IMR-90 (cell line): Measurements from ENCODE around the gene ATP5MK. TPM values are rescaled to one million over a fixed set of nuclear protein-coding genes. Genes with fewer than 3 reads are reported as not detected.

Experiments
- ATAC-seq: fragments of 200-7000 bp; cut with Tn5 transposase; 2 replicates; pipeline ENCODE4 v1.9.1; 2020; ENCODE audit warnings: low read depth, mild to moderate bottlenecking, moderate library complexity
- BruUV-seq: library from RNA; stranded (reverse); fragments of 400-500 nt; replicated peaks from 2 replicates; lab custom pipeline; 2021; lab: Mats Ljungman, UMichigan
- CTCF ChIA-PET: fragments of 300-600 bp; formaldehyde crosslinking; extraction: SDS; loops from one replicate; lab custom pipeline; 2021; ENCODE audit warnings: antibody characterized with exemption; lab: Yijun Ruan, JAX
- POLR2A ChIA-PET: fragments of 300-600 bp; sonication (Branson Sonifier 250); formaldehyde crosslinking; loops from one replicate; lab custom pipeline; 2022; ENCODE audit warnings: antibody characterized with exemption; ENCODE audit not compliant: unreplicated experiment; lab: Charles Lee
- DNase-seq: peaks from one replicate; pipeline ENCODE4 v3.0.0; 2013
- H2AFZ ChIP-seq: replicated peaks from 2 replicates; pipeline ENCODE3; 2013; ENCODE audit warnings: low read length, mild to moderate bottlenecking; ENCODE audit not compliant: poor library complexity
- H2AK5ac ChIP-seq: 2 replicates; pipeline ENCODE4 v1.6.1; 2013; ENCODE audit warnings: low read depth, low read length, inconsistent platforms
- H2AK9ac ChIP-seq: replicated peaks from 2 replicates; pipeline ENCODE3; 2013; ENCODE audit warnings: mild to moderate bottlenecking, low read depth, low read length, moderate library complexity; ENCODE audit not compliant: poor library complexity
- H2BK120ac ChIP-seq: 2 replicates; pipeline ENCODE4 v1.6.1; 2013; ENCODE audit warnings: low read depth, low read length, inconsistent platforms
- H2BK15ac ChIP-seq: 3 replicates; pipeline ENCODE4 v1.6.1; 2013; ENCODE audit warnings: low read depth, low read length, inconsistent platforms
- H2BK20ac ChIP-seq: 2 replicates; pipeline ENCODE4 v1.6.1; 2013; ENCODE audit warnings: low read depth, mild to moderate bottlenecking, inconsistent platforms, low read length, moderate library complexity
- H2BK5ac ChIP-seq: 2 replicates; pipeline ENCODE4 v1.6.1; 2013; ENCODE audit warnings: mild to moderate bottlenecking, low read depth, low read length, inconsistent platforms; ENCODE audit not compliant: poor library complexity, severe bottlenecking
- H3K14ac ChIP-seq: replicated peaks from 2 replicates; pipeline ENCODE4 v1.6.1; 2013; ENCODE audit warnings: low read depth, low read length, inconsistent platforms
- H3K18ac ChIP-seq: 2 replicates; pipeline ENCODE4 v1.6.1; 2013; ENCODE audit warnings: low read depth, low read length, control low read depth
- H3K23ac ChIP-seq: 2 replicates; pipeline ENCODE4 v1.6.1; 2013; ENCODE audit warnings: low read depth, low read length, inconsistent platforms
- H3K27ac ChIP-seq: 2 replicates; pipeline ENCODE4 v1.5.1; 2013; ENCODE audit warnings: mild to moderate bottlenecking, control low read depth, low read length; ENCODE audit not compliant: insufficient read depth
- H3K27me3 ChIP-seq: 2 replicates; pipeline ENCODE4 v1.6.1; 2013; ENCODE audit warnings: low read length; ENCODE audit not compliant: control insufficient read depth, insufficient read depth
- H3K36me3 ChIP-seq: 2 replicates; pipeline ENCODE4 v1.6.1; 2013; ENCODE audit warnings: low read length, mixed read lengths; ENCODE audit not compliant: control insufficient read depth, insufficient read depth
- H3K4ac ChIP-seq: 2 replicates; pipeline ENCODE4 v1.6.1; 2013; ENCODE audit warnings: low read depth, low read length, inconsistent platforms
- H3K4me1 ChIP-seq: 2 replicates; pipeline ENCODE4 v1.6.1; 2013; ENCODE audit warnings: low read length, mixed read lengths; ENCODE audit not compliant: control insufficient read depth, insufficient read depth
- H3K4me2 ChIP-seq: 2 replicates; pipeline ENCODE4 v1.6.1; 2013; ENCODE audit warnings: low read depth, mild to moderate bottlenecking, control low read depth, low read length, moderate library complexity
- H3K4me3 ChIP-seq: 2 replicates; pipeline ENCODE4 v1.5.1; 2013; ENCODE audit warnings: low read depth, mild to moderate bottlenecking, control low read depth, low read length, moderate library complexity; ENCODE audit not compliant: insufficient read depth
- H3K56ac ChIP-seq: 2 replicates; pipeline ENCODE4 v1.6.1; 2013; ENCODE audit warnings: low read length, inconsistent platforms; ENCODE audit not compliant: insufficient read depth; ENCODE audit errors: extremely low read depth
- H3K79me1 ChIP-seq, 2 experiments: 2 replicates each; pipeline ENCODE4 v1.6.1; 2013; ENCODE audit warnings: low read length in 2 of 2, inconsistent platforms in 1 of 2, low read depth in 1 of 2
- H3K9ac ChIP-seq: 2 replicates; pipeline ENCODE4 v1.6.1; 2013; ENCODE audit warnings: low read depth, low read length, control low read depth
- H3K9me1 ChIP-seq: 2 replicates; pipeline ENCODE4 v1.6.1; 2013; ENCODE audit warnings: low read length, inconsistent platforms; ENCODE audit not compliant: insufficient read depth
- H3K9me3 ChIP-seq: 2 replicates; pipeline ENCODE4 v1.6.1; 2013; ENCODE audit warnings: low read length; ENCODE audit not compliant: control insufficient read depth, insufficient read depth
- H4K20me1 ChIP-seq: 2 replicates; pipeline ENCODE4 v1.6.1; 2013; ENCODE audit warnings: low read length, inconsistent platforms; ENCODE audit not compliant: insufficient read depth
- H4K5ac ChIP-seq: 2 replicates; pipeline ENCODE4 v1.6.1; 2013; ENCODE audit warnings: mild to moderate bottlenecking, low read depth, low read length, control low read depth
- H4K8ac ChIP-seq, 2 experiments: 2 replicates each; pipeline ENCODE4 v1.6.1; 2013; ENCODE audit warnings: low read depth in 2 of 2, low read length in 2 of 2, control low read depth in 1 of 2, inconsistent platforms in 1 of 2
- H4K91ac ChIP-seq: 2 replicates; pipeline ENCODE4 v1.6.1; 2013; ENCODE audit warnings: low read depth, low read length, inconsistent platforms; ENCODE audit not compliant: insufficient read depth
- BHLHE40 ChIP-seq: fragments of 150-350 bp; IDR thresholded peaks from 2 replicates; pipeline ENCODE4 v1.6.1; 2016; ENCODE audit warnings: mild to moderate bottlenecking, low read depth, low read length
- RAD21 ChIP-seq: IDR thresholded peaks from 2 replicates; pipeline ENCODE4 v1.6.1; 2012; ENCODE audit warnings: low read length, improper control_type of control experiment
- WGBS, 2 experiments: methylation state at CpG; one replicate each; pipeline versions ENCODE4 v1.1.5 to v1.1.7; 2013; ENCODE audit warnings: missing lambda C conversion rate in 2 of 2; ENCODE audit not compliant: insufficient read length in 1 of 2; ENCODE audit errors: extremely low coverage in 2 of 2; 5-methylcytosine and 5-hydroxymethylcytosine counted together
- dilution Hi-C: fragments of 300-500 bp; cut with HindIII; formaldehyde crosslinking; loops from one replicate; pipeline ENCODE4 v1.14.3; 2018; ENCODE audit warnings: low sequenced_read_pairs; ENCODE audit not compliant: unreplicated experiment
- in situ Hi-C: fragments of 300-500 bp; cut with MboI; formaldehyde crosslinking; loops from 3 replicates; pipeline ENCODE4 v1.14.3; 2019; ENCODE audit warnings: low sequenced_read_pairs, inconsistent platforms, mixed read lengths
- intact Hi-C: fragments of 100-400 bp; cut with micrococcal nuclease; formaldehyde crosslinking; loops from 2 replicates; pipeline ENCODE4 v1.10.0; 2022
- polyA plus RNA-seq, 3 experiments: library from polyadenylated mRNA; depleted of rRNA; stranded (reverse); fragments of >200 nt; gene quantifications; 2 replicates each; pipeline ENCODE4 v1.2.3, GENCODE V29; 2012; ENCODE audit warnings: low replicate concordance in 1 of 3
- total RNA-seq: library from RNA; depleted of rRNA; stranded (reverse); fragments of >200 nt; gene quantifications from 2 replicates; pipeline ENCODE4 v1.2.3, GENCODE V29; 2012
- TF ChIP-seq, protein P1 (sequence below): fragments of 150-350 bp; IDR thresholded peaks from 2 replicates; pipeline ENCODE4 v1.6.1; 2017; ENCODE audit warnings: mild to moderate bottlenecking, antibody characterized with exemption, low read length, low read depth

Gene ATP5MK
- total and polyA plus RNA-seq, 2 of the 4 experiments (the other 2 are of a cell fraction), result 73.4 to 101 TPM

DNA sequence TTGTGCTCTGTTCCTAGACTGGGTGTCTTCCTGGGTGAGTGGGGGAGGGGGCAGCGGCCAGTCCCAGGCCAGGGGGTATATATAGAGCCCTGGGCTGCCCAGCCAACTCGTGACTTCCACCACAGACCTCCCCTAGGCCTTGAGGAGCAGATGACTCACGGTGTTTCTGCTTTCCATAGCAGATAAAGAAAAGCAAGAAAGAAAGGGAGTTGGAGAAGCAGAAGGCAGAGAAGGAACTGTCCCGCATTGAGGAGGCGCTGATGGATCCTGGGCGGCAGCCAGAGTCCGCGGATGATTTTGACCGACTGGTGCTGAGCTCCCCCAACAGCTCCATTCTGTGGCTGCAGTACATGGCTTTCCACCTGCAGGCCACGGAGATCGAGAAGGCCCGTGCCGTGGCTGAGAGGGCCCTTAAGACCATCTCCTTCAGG is 45.8 kb upstream of the ATP5MK start:
- H2AK5ac ChIP-seq, result no peak overlapping the region
- H2BK5ac ChIP-seq, result no peak overlapping the region
- no peak overlapping the region for H3K4me3 ChIP-seq
- no peak overlapping the region for H3K27ac ChIP-seq
- no peaks in the 10 kb centered on the region; the same call in 1 of the 2 replicates for H3K4me1 ChIP-seq
- no peaks in the 10 kb centered on the region for H3K27me3 ChIP-seq
- H4K91ac ChIP-seq, result no peak overlapping the region
- CTCF ChIA-PET, result no interaction called here
- peak; percentile 55 for DNase-seq
- H4K20me1 ChIP-seq, result 0 out of 2 replicates have a peak, but pooled peaks cover 4% of the 10 kb centered on the region
- no peak overlapping the region for H2AFZ ChIP-seq
- TF ChIP-seq RAD21 (no peak), BHLHE40 (no peak)
- TF ChIP-seq, protein P1, sequence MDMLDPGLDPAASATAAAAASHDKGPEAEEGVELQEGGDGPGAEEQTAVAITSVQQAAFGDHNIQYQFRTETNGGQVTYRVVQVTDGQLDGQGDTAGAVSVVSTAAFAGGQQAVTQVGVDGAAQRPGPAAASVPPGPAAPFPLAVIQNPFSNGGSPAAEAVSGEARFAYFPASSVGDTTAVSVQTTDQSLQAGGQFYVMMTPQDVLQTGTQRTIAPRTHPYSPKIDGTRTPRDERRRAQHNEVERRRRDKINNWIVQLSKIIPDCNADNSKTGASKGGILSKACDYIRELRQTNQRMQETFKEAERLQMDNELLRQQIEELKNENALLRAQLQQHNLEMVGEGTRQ, result 0 out of 2 replicates have a peak, but pooled peaks have one; percentile 8
- no peak overlapping the region for H3K4me2 ChIP-seq
- H3K18ac ChIP-seq, result no peak overlapping the region
- no peak overlapping the region for H4K8ac ChIP-seq
- no peak overlapping the region for H4K5ac ChIP-seq
- H3K23ac ChIP-seq, result no peak overlapping the region
- intact Hi-C loops, result no loop called here
- no peak overlapping the region for H3K9ac ChIP-seq
- dilution Hi-C loops, result no loop called here
- WGBS, 2 experiments, result 87% methylated on average over 10 of the region's 13 CpGs; no CpG with 5 or more reads in 1 of the 2 experiments
- no peak overlapping the region for H3K56ac ChIP-seq
- in situ Hi-C loops, result no loop called here
- H2BK120ac ChIP-seq, result no peak overlapping the region
- no peaks in the 10 kb centered on the region for H3K9me3 ChIP-seq
- POLR2A ChIA-PET, result interaction anchor here (0.6 kb wide), 1 partner anchor 899 kb away, joined by 3 read pairs; no protein-coding TSS in a partner anchor
- ATAC-seq, result peak; percentile 60
- H3K79me1 ChIP-seq, result peaks cover 0 to under 1% of the 10 kb centered on the region in 2 experiments; a peak in 1 of 4 replicates
- no TSS peak for BruUV-seq
- no peak overlapping the region for H3K14ac ChIP-seq
- no peak overlapping the region for H2AK9ac ChIP-seq
- no peak overlapping the region for H3K4ac ChIP-seq
- H2BK15ac ChIP-seq, result no peak overlapping the region
- H2BK20ac ChIP-seq, result no peak overlapping the region
- peaks cover 2% of the 10 kb centered on the region; the same call in 1 of the 2 replicates for H3K9me1 ChIP-seq
- H3K36me3 ChIP-seq, result peaks cover 78% of the 10 kb centered on the region
